H1 (cell line): ENCODE data around the gene ZNF432. TPM values are rescaled to one million over a fixed set of nuclear protein-coding genes. Genes with fewer than 3 reads are reported as not detected.

Source experiments
- CTCF ChIA-PET: fragments of 300-600 bp; sonication (Branson Sonifier 250); formaldehyde crosslinking; loops from one replicate; lab custom pipeline; 2021; ENCODE audit not compliant: partially characterized antibody; lab: Charles Lee
- POLR2A ChIA-PET: fragments of 300-600 bp; sonication (Branson Sonifier 250); formaldehyde crosslinking; loops from one replicate; lab custom pipeline; 2021; ENCODE audit warnings: inconsistent platforms; ENCODE audit not compliant: partially characterized antibody; lab: Charles Lee
- DNase-seq, 2 experiments: peaks; one replicate each; pipeline versions ENCODE4 v3.0.0 to v3.0.0-alpha.2; 2010 to 2022; ENCODE audit warnings: low spot score in 2 of 2, low read depth in 1 of 2, mixed read lengths in 1 of 2
- FAIRE-seq: peaks from 2 replicates; lab custom pipeline; 2011; peaks lifted over from hg19 to GRCh38; lab: Jason Lieb, UNC
- H2AFZ ChIP-seq: 2 replicates; pipeline ENCODE4 v1.8.1; 2012; ENCODE audit warnings: low read length, inconsistent platforms
- H2AK5ac ChIP-seq: 2 replicates; pipeline ENCODE4 v1.6.1; 2013; ENCODE audit warnings: low read depth, low read length
- H2BK120ac ChIP-seq: replicated peaks from 2 replicates; pipeline ENCODE3; 2013; ENCODE audit warnings: low read depth, low read length, inconsistent platforms
- H2BK12ac ChIP-seq: 2 replicates; pipeline ENCODE4 v1.6.1; 2013; ENCODE audit warnings: low read depth, low read length
- H2BK15ac ChIP-seq: 2 replicates; pipeline ENCODE4 v1.6.1; 2013; ENCODE audit warnings: low read length
- H2BK20ac ChIP-seq: 2 replicates; pipeline ENCODE4 v1.6.1; 2013; ENCODE audit warnings: low read length
- H2BK5ac ChIP-seq: 2 replicates; pipeline ENCODE4 v1.6.1; 2013; ENCODE audit warnings: low read depth, low read length
- H3K14ac ChIP-seq: 2 replicates; pipeline ENCODE4 v1.6.1; 2013; ENCODE audit warnings: inconsistent platforms; ENCODE audit not compliant: insufficient read length
- H3K18ac ChIP-seq: 2 replicates; pipeline ENCODE4 v1.6.1; 2013; ENCODE audit warnings: low read length; ENCODE audit errors: extremely low read depth
- H3K23ac ChIP-seq: 2 replicates; pipeline ENCODE4 v1.6.1; 2013; ENCODE audit warnings: inconsistent platforms; ENCODE audit not compliant: insufficient read length
- H3K23me2 ChIP-seq: 2 replicates; pipeline ENCODE4 v1.6.1; 2013; ENCODE audit warnings: low read depth, low read length
- H3K27ac ChIP-seq: 2 replicates; pipeline ENCODE4 v1.6.1; 2011; ENCODE audit warnings: low read depth, low read length, inconsistent platforms
- H3K27me3 ChIP-seq, 4 experiments: replicated peaks in 1 of 4; 1 replicate in 1 of 4; 2 replicates in 3 of 4; pipeline versions ENCODE4 v1.6.1 to v1.8.1; 2011 to 2013; ENCODE audit warnings: low read length in 3 of 4, mild to moderate bottlenecking in 3 of 4, inconsistent platforms in 2 of 4, mixed read lengths in 2 of 4, moderate library complexity in 1 of 4; ENCODE audit not compliant: control insufficient read depth in 3 of 4, insufficient read depth in 3 of 4; ENCODE audit errors: extremely low read depth in 1 of 4
- H3K36me3 ChIP-seq, 4 experiments: 2 replicates each; pipeline versions ENCODE4 v1.6.1 to v1.8.1; 2011 to 2013; ENCODE audit warnings: mild to moderate bottlenecking in 4 of 4, low read length in 3 of 4, moderate library complexity in 2 of 4, control low read depth in 1 of 4, inconsistent platforms in 1 of 4; ENCODE audit not compliant: insufficient read depth in 4 of 4, control insufficient read depth in 2 of 4
- H3K4ac ChIP-seq: replicated peaks from 2 replicates; pipeline ENCODE3; 2013; ENCODE audit warnings: low read length, low read depth, mixed read lengths, inconsistent platforms; ENCODE audit not compliant: insufficient read length
- H3K4me1 ChIP-seq, 4 experiments: replicated peaks in 1 of 4; 1 replicate in 1 of 4; 2 replicates in 3 of 4; pipeline versions ENCODE4 v1.6.1 to v1.8.1; 2011 to 2013; ENCODE audit warnings: low read length in 3 of 4, inconsistent platforms in 2 of 4, mixed read lengths in 1 of 4; ENCODE audit not compliant: insufficient read depth in 4 of 4, control insufficient read depth in 3 of 4
- H3K4me2 ChIP-seq, 2 experiments: 2 replicates each; pipeline versions ENCODE4 v1.6.1 to v1.8.1; 2011 to 2013; ENCODE audit warnings: low read depth in 2 of 2, low read length in 2 of 2, control low read depth in 1 of 2, inconsistent platforms in 1 of 2, mild to moderate bottlenecking in 1 of 2; ENCODE audit not compliant: insufficient read depth in 1 of 2
- H3K4me3 ChIP-seq, 4 experiments: fragments of 200-600, 300-600 bp in 1 of 4; sonication (generic), shearing (Covaris generic), sonication (Bioruptor Twin) in 1 of 4; 2 replicates each; pipeline versions ENCODE4 v1.5.1 to v1.8.1; 2011 to 2016; ENCODE audit warnings: low read length in 4 of 4, low read depth in 3 of 4, control low read depth in 2 of 4, inconsistent platforms in 2 of 4, mild to moderate bottlenecking in 2 of 4, mixed read lengths in 1 of 4, moderate library complexity in 1 of 4; ENCODE audit not compliant: insufficient read depth in 2 of 4; ENCODE audit errors: extremely low read depth in 1 of 4
- H3K56ac ChIP-seq: replicated peaks from 2 replicates; pipeline ENCODE3; 2013; ENCODE audit warnings: low read depth, mild to moderate bottlenecking, mixed read lengths, low read length, inconsistent platforms; ENCODE audit not compliant: insufficient read length
- H3K79me1 ChIP-seq: 2 replicates; pipeline ENCODE4 v1.6.1; 2013; ENCODE audit warnings: low read depth, low read length, control low read depth
- H3K79me2 ChIP-seq, 2 experiments: 2 replicates each; pipeline versions ENCODE4 v1.6.1 to v1.8.1; 2012 to 2013; ENCODE audit warnings: low read length in 2 of 2, mild to moderate bottlenecking in 2 of 2, inconsistent platforms in 1 of 2; ENCODE audit not compliant: insufficient read depth in 2 of 2, control insufficient read depth in 1 of 2
- H3K9ac ChIP-seq, 4 experiments: replicated peaks in 1 of 4; 1 replicate in 1 of 4; 2 replicates in 3 of 4; pipeline versions ENCODE4 v1.6.1 to v1.8.1; 2011 to 2013; ENCODE audit warnings: low read depth in 3 of 4, low read length in 3 of 4, control low read depth in 2 of 4, mild to moderate bottlenecking in 2 of 4, moderate library complexity in 2 of 4, inconsistent platforms in 1 of 4; ENCODE audit errors: extremely low read depth in 1 of 4
- H3K9me3 ChIP-seq, 2 experiments: 2 replicates each; pipeline versions ENCODE4 v1.6.1 to v1.8.1; 2012 to 2013; ENCODE audit warnings: mild to moderate bottlenecking in 2 of 2, moderate library complexity in 2 of 2, control low read depth in 1 of 2, inconsistent platforms in 1 of 2, low read depth in 1 of 2, low read length in 1 of 2, mixed read lengths in 1 of 2; ENCODE audit not compliant: insufficient read depth in 2 of 2
- H4K20me1 ChIP-seq, 2 experiments: replicated peaks in 1 of 2; 2 replicates each; pipeline versions ENCODE3 to v1.8.1; 2011 to 2013; ENCODE audit warnings: inconsistent platforms in 2 of 2, low read length in 2 of 2, mild to moderate bottlenecking in 1 of 2; ENCODE audit not compliant: insufficient read depth in 2 of 2, control insufficient read depth in 1 of 2
- H4K5ac ChIP-seq: 2 replicates; pipeline ENCODE4 v1.6.1; 2013; ENCODE audit warnings: low read length, low read depth, mixed read lengths, inconsistent platforms; ENCODE audit not compliant: insufficient read length
- H4K8ac ChIP-seq: 2 replicates; pipeline ENCODE4 v1.8.0; 2013; ENCODE audit warnings: mild to moderate bottlenecking, moderate library complexity, low read length, inconsistent platforms; ENCODE audit not compliant: insufficient read depth; ENCODE audit errors: extremely low read depth
- H4K91ac ChIP-seq: replicated peaks from 2 replicates; pipeline ENCODE3; 2013; ENCODE audit warnings: low read length, mixed read lengths, inconsistent platforms; ENCODE audit not compliant: insufficient read length
- CTCF ChIP-seq, 3 experiments: IDR thresholded peaks; 1 replicate in 2 of 3; 2 replicates in 1 of 3; pipeline versions ENCODE4 v1.5.1 to v1.6.1; 2011; ENCODE audit warnings: low read length in 3 of 3, mild to moderate bottlenecking in 3 of 3, inconsistent platforms in 2 of 3, low read depth in 1 of 3, moderate library complexity in 1 of 3; ENCODE audit not compliant: insufficient read depth in 1 of 3; ENCODE audit errors: control extremely low read depth in 1 of 3
- EP300 ChIP-seq, 2 experiments: IDR thresholded peaks; 1 replicate in 1 of 2; 2 replicates in 1 of 2; pipeline ENCODE4 v1.6.1; 2011 to 2012; ENCODE audit warnings: low read depth in 2 of 2, low read length in 2 of 2, mild to moderate bottlenecking in 2 of 2, borderline replicate concordance in 1 of 2, inconsistent platforms in 1 of 2, moderate library complexity in 1 of 2
- NRF1 ChIP-seq: IDR thresholded peaks from 2 replicates; pipeline ENCODE4 v1.6.1; 2011; ENCODE audit warnings: mild to moderate bottlenecking, low read depth, low read length, improper control_type of control experiment
- PHF8 ChIP-seq: fragments of 200-600 bp; sonication (generic); conservative IDR thresholded peaks from 2 replicates; pipeline ENCODE4 v1.7.1; 2012; ENCODE audit warnings: low read depth, mild to moderate bottlenecking, inconsistent platforms, low read length, moderate library complexity
- POLR2AphosphoS5 ChIP-seq: IDR thresholded peaks from 2 replicates; pipeline ENCODE4 v1.6.1; 2011; ENCODE audit warnings: low read depth, low read length
- RBBP5 ChIP-seq: IDR thresholded peaks from 2 replicates; pipeline ENCODE4 v1.7.1; 2012; ENCODE audit warnings: low read depth, mild to moderate bottlenecking, inconsistent platforms, low read length, moderate library complexity, borderline replicate concordance
- SIRT6 ChIP-seq: IDR thresholded peaks from one replicate; pipeline ENCODE4 v1.7.1; 2012; ENCODE audit warnings: low read length, inconsistent platforms
- SRF ChIP-seq: IDR thresholded peaks from 2 replicates; pipeline ENCODE4 v1.6.1; 2011; ENCODE audit warnings: mild to moderate bottlenecking, low read depth, low read length, moderate library complexity
- TAF7 ChIP-seq: optimal IDR thresholded peaks from 2 replicates; pipeline ENCODE3; 2011; ENCODE audit warnings: low read depth, mild to moderate bottlenecking, inconsistent platforms, low read length, moderate library complexity, borderline replicate concordance
- TCF12 ChIP-seq: IDR thresholded peaks from 2 replicates; pipeline ENCODE4 v1.6.1; 2011; ENCODE audit warnings: low read depth, mild to moderate bottlenecking, low read length
- WGBS, 2 experiments: shearing (Covaris generic) in 1 of 2; methylation state at CpG; one replicate each; pipeline versions ENCODE4 v1.1.6 to v1.1.7; 2013 to 2015; ENCODE audit warnings: low lambda C conversion rate in 2 of 2, mixed read lengths in 2 of 2, inconsistent platforms in 1 of 2, low coverage in 1 of 2, missing lambda C conversion rate in 1 of 2; ENCODE audit not compliant: insufficient replicate concordance in 2 of 2, insufficient coverage in 1 of 2, insufficient read length in 1 of 2; ENCODE audit errors: extremely low coverage in 1 of 2, missing lambda C conversion rate in 1 of 2; 5-methylcytosine and 5-hydroxymethylcytosine counted together
- polyA plus RNA-seq, 7 experiments: library from polyadenylated mRNA; depleted of rRNA in 3 of 7; stranded (reverse) in 5 of 7; unstranded in 2 of 7; fragments of >200 nt in 5 of 7; fragments of 200-250 nt in 2 of 7; gene quantifications; 1 replicate in 5 of 7; 2 replicates in 1 of 7; 4 replicates in 1 of 7; pipeline versions ENCODE4 v1.2.1 to v1.2.3, GENCODE V29; 2011 to 2013; ENCODE audit warnings: missing spikeins in 2 of 7, mixed read lengths in 2 of 7
- total RNA-seq: library from RNA; stranded (reverse); fragmentation: NEBNext Ultra II Directional; extraction: Animal tissue kit (Norgen Biotek cat#: 25700); gene quantifications from 2 replicates; pipeline ENCODE4 v1.2.1, GENCODE V29; 2021

The ZNF432 gene
- total and polyA plus RNA-seq, 2 of the 8 experiments (the other 6 are each of a cell fraction or from before 2014, with no cell fraction given) = 2.0 to 8.3 TPM

- no peak overlapping the region for H3K4ac ChIP-seq
- H3K9ac ChIP-seq = peak overlapping the region in 3 of 4 experiments; percentile 69 to 96 (median 70); a peak in 5 of 7 replicates
- peak overlapping the region; percentile 88 to 100 (median 97) for H3K4me3 ChIP-seq
- WGBS, 2 experiments = 6% methylated on average over 9 of the region's 12 CpGs; no CpG with 5 or more reads in 1 of the 2 experiments
- peak overlapping the region; percentile 90 to 99 for H3K4me2 ChIP-seq
- H3K4me1 ChIP-seq = peaks cover 0 to 2% (median under 1%) of the 10 kb centered on the region in 4 experiments; a peak in 2 of 7 replicates
- ChIA-PET CTCF (interaction anchor here (1.0 kb wide), 1 partner anchor 157 kb away, joined by 3 read pairs; no protein-coding TSS in a partner anchor), POLR2A (interaction anchor here (0.8 to 1.0 kb wide), 2 partner anchors 35 to 360 kb away, joined by 3 read pairs; no protein-coding TSS in a partner anchor)
- H2BK20ac ChIP-seq = no peak overlapping the region
- no peak overlapping the region for H2BK120ac ChIP-seq
- H2AFZ ChIP-seq = no peak overlapping the region
- H3K79me1 ChIP-seq = peaks cover 3% of the 10 kb centered on the region
- no peak overlapping the region for H2AK5ac ChIP-seq
- no peak overlapping the region for H2BK5ac ChIP-seq
- H3K23me2 ChIP-seq = peaks cover 8% of the 10 kb centered on the region
- H3K79me2 ChIP-seq = peaks cover 0 to 37% of the 10 kb centered on the region in 2 experiments; a peak in 2 of 4 replicates
- no peak overlapping the region for H3K18ac ChIP-seq
- H4K91ac ChIP-seq = no peak overlapping the region
- 0 out of 7 replicates have a peak, but pooled peaks cover 0 to 2% (median 0%) of the 10 kb centered on the region in 4 experiments for H3K27me3 ChIP-seq
- no peak overlapping the region for H3K14ac ChIP-seq
- no peak overlapping the region for H3K56ac ChIP-seq
- H4K20me1 ChIP-seq = peaks cover 0 to 3% of the 10 kb centered on the region in 2 experiments
- H2BK15ac ChIP-seq = no peak overlapping the region
- H3K36me3 ChIP-seq = no peaks in the 10 kb centered on the region; a peak in 2 of 8 replicates
- FAIRE-seq (no peak), DNase-seq (no peak)
- no peak overlapping the region for H4K5ac ChIP-seq
- no peak overlapping the region for H3K23ac ChIP-seq
- no peak overlapping the region for H2BK12ac ChIP-seq
- H4K8ac ChIP-seq = no peak overlapping the region
- peaks cover 8 to 15% of the 10 kb centered on the region in 2 experiments for H3K9me3 ChIP-seq
- no peak overlapping the region for H3K27ac ChIP-seq
- TF ChIP-seq EP300 (IDR thresholded peaks at IDR 0.05; ENCODE audit: borderline replicate concordance in 1 of 2, low read depth in 2 of 2, low read length in 2 of 2) (no peak), SIRT6 (no peak), NRF1 (no peak), TCF12 (no peak), CTCF (IDR thresholded peaks at IDR 0.05; ENCODE audit: control extremely low read depth in 1 of 3, insufficient read depth in 1 of 3, low read depth in 1 of 3, low read length in 3 of 3) (no peak), PHF8 (no peak), SRF (no peak), RBBP5 (no peak), POLR2AphosphoS5 (no peak), TAF7 (no peak)
Measured at GRCh38 chr19:52094526-52095130, 46.0 kb upstream of the ZNF432 start.
